Hepatocyte (in vitro differentiated cells): ENCODE results near the gene PLXNA2.

Experiments used
- EZH2 ChIP-seq: fragments of 200-600 bp; sonication (generic); IDR thresholded peaks from 2 replicates; pipeline ENCODE4 v1.6.1; 2016; ENCODE audit warnings: antibody characterized with exemption, mild to moderate bottlenecking, borderline replicate concordance
- TF ChIP-seq, protein P1 (sequence below): fragments of 200-600 bp; sonication (generic); IDR thresholded peaks from 2 replicates; pipeline ENCODE4 v1.5.1; 2016; ENCODE audit warnings: antibody characterized with exemption, mild to moderate bottlenecking; ENCODE audit not compliant: poor library complexity

DNA sequence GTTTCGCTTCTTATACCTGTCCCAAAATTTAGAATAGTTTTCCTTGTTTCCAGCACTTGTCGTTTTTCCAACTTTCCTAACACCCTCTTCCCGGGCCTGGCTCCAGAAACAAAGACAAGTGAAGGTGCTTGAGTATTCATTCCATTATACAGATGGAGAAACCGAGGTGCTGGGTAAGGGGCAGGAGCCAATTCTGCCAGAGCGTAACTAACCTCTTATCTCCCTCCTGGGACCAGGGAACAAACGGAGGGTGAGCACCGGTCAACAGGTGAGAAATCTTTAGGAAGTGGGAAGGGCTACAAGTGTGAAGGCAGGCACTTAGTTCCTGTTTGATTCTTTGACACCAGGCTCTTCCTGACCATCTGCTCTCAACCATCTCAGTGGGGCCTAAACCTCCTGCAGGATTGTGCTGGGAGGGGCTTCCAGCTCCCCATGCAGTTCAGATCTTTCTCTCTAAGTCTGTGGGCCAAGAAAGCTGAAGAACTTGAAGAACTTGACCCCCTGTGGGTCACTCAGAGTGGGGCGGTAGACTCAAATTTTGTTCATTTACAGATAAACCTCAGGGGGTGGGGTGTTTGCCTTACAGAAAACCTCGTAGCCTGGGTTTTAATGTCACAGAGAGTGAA, 8.7 kb downstream of the PLXNA2 start:
- TF ChIP-seq, protein P1, sequence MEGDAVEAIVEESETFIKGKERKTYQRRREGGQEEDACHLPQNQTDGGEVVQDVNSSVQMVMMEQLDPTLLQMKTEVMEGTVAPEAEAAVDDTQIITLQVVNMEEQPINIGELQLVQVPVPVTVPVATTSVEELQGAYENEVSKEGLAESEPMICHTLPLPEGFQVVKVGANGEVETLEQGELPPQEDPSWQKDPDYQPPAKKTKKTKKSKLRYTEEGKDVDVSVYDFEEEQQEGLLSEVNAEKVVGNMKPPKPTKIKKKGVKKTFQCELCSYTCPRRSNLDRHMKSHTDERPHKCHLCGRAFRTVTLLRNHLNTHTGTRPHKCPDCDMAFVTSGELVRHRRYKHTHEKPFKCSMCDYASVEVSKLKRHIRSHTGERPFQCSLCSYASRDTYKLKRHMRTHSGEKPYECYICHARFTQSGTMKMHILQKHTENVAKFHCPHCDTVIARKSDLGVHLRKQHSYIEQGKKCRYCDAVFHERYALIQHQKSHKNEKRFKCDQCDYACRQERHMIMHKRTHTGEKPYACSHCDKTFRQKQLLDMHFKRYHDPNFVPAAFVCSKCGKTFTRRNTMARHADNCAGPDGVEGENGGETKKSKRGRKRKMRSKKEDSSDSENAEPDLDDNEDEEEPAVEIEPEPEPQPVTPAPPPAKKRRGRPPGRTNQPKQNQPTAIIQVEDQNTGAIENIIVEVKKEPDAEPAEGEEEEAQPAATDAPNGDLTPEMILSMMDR = no peak
- no peak for TF ChIP-seq EZH2
